K562 (cell line): Measurements from ENCODE around the gene VWA1. TPM values are rescaled to one million over a fixed set of nuclear protein-coding genes. Genes with fewer than 3 reads are reported as not detected.

Experiments
- BRD4 ChIP-seq: fragments of 200-600 bp; sonication (generic); IDR thresholded peaks from 2 replicates; pipeline ENCODE4 v1.6.1; 2017; ENCODE audit warnings: inconsistent platforms
- CBFB ChIP-seq: sonication (generic); formaldehyde crosslinking; IDR thresholded peaks from 2 replicates; pipeline ENCODE4 v1.4.0; 2020; ENCODE audit warnings: mild to moderate bottlenecking, missing genetic modification reagents
- HCFC1 ChIP-seq: IDR thresholded peaks from 2 replicates; pipeline ENCODE4 v1.6.1; 2012; ENCODE audit warnings: low read depth, low read length, improper control_type of control experiment
- JUND ChIP-seq, 2 experiments: IDR thresholded peaks; 2 replicates in 1 of 2; 3 replicates in 1 of 2; pipeline ENCODE4 v1.6.1; 2011; ENCODE audit warnings: borderline replicate concordance in 2 of 2, low read depth in 2 of 2, low read length in 2 of 2, improper control_type of control experiment in 1 of 2, missing biosample characterization in 1 of 2, missing genetic modification characterization in 1 of 2, missing genetic modification reagents in 1 of 2
- KAT7 ChIP-seq: sonication (generic); formaldehyde crosslinking; IDR thresholded peaks from 2 replicates; pipeline ENCODE4 v1.8.0; 2022; ENCODE audit warnings: missing genetic modification reagents, mild to moderate bottlenecking, borderline replicate concordance
- NCOR1 ChIP-seq: fragments of 450-650 bp; IDR thresholded peaks from 2 replicates; pipeline ENCODE4 v1.6.1; 2016; ENCODE audit warnings: mild to moderate bottlenecking, moderate library complexity
- NFRKB ChIP-seq: fragments of 450-650 bp; IDR thresholded peaks from 2 replicates; pipeline ENCODE4 v1.6.1; 2016; ENCODE audit warnings: low read depth
- POLR2AphosphoS5 ChIP-seq: IDR thresholded peaks from 2 replicates; pipeline ENCODE4 v1.6.1; 2011; ENCODE audit warnings: mild to moderate bottlenecking, low read depth, low read length, moderate library complexity; ENCODE audit not compliant: control insufficient read depth, insufficient read depth
- RCOR1 ChIP-seq, 2 experiments: IDR thresholded peaks; 2 replicates each; pipeline ENCODE4 v1.6.1; 2012; ENCODE audit warnings: low read depth in 2 of 2, low read length in 2 of 2, borderline replicate concordance in 1 of 2, improper control_type of control experiment in 1 of 2
- SRF ChIP-seq, 2 experiments: fragments of 250-450, 450-650 bp in 1 of 2; sonication (Bioruptor Pico) in 1 of 2; sonication (generic) in 1 of 2; formaldehyde crosslinking; IDR thresholded peaks; 2 replicates each; pipeline versions ENCODE4 v1.5.0 to v1.5.1; 2020 to 2022; ENCODE audit warnings: mild to moderate bottlenecking in 1 of 2, missing genetic modification reagents in 1 of 2
- SUPT5H ChIP-seq: fragments of 450-650 bp; IDR thresholded peaks from 2 replicates; pipeline ENCODE4 v1.6.1; 2016
- TEAD2 ChIP-seq: fragments of 450-650 bp; IDR thresholded peaks from 2 replicates; pipeline ENCODE4 v1.6.1; 2016; ENCODE audit warnings: missing genetic modification characterization, control low read depth, missing compliant biosample characterization
- ZKSCAN8 ChIP-seq: fragments of 200-800 bp; sonication (Bioruptor generic); IDR thresholded peaks from 2 replicates; pipeline ENCODE4 v1.6.1; 2016; ENCODE audit warnings: missing genetic modification characterization, missing compliant biosample characterization
- ZNF561 ChIP-seq: fragments of 450-650 bp; formaldehyde crosslinking; conservative IDR thresholded peaks from 2 replicates; pipeline ENCODE4 v1.4.0; 2020; ENCODE audit warnings: mild to moderate bottlenecking, moderate library complexity
- polyA plus RNA-seq, 8 experiments: library from polyadenylated mRNA; depleted of rRNA in 4 of 8; stranded (reverse) in 5 of 8; unstranded in 3 of 8; fragments of >200 nt; fragmentation: Nextera tagmentation in 2 of 8; fragmentation: Illumina TruSeq in 1 of 8; extraction: Ambion mirVana in 2 of 8; extraction: Trizol in 1 of 8; gene quantifications; 2 replicates each; pipeline versions ENCODE4 v1.2.1 to v1.2.3, GENCODE V29; 2011 to 2014; ENCODE audit warnings: inconsistent platforms in 1 of 8, missing spikeins in 1 of 8
- total RNA-seq, 7 experiments: library from RNA; depleted of rRNA in 6 of 7; stranded (reverse); fragments of >200 nt in 6 of 7; fragmentation: Illumina TruSeq in 2 of 7; extraction: Trizol in 2 of 7; gene quantifications; 2 replicates each; pipeline versions ENCODE4 v1.2.1 to v1.2.3, GENCODE V29; 2011 to 2021; ENCODE audit warnings: low replicate concordance in 1 of 7
- TF ChIP-seq, protein P1 (sequence below): sonication (generic); formaldehyde crosslinking; IDR thresholded peaks from 2 replicates; pipeline ENCODE4 v1.9.0; 2022; ENCODE audit warnings: mild to moderate bottlenecking, missing genetic modification reagents
- TF ChIP-seq, protein P2 (sequence below): sonication (generic); formaldehyde crosslinking; IDR thresholded peaks from 2 replicates; pipeline ENCODE4 v1.8.1; 2023; ENCODE audit warnings: mild to moderate bottlenecking, missing genetic modification reagents
- TF ChIP-seq, protein P3 (sequence below), 2 experiments: fragments of 450-650 bp in 1 of 2; IDR thresholded peaks; 2 replicates each; pipeline ENCODE4 v1.6.1; 2011 to 2017; ENCODE audit warnings: low read depth in 2 of 2, antibody characterized with exemption in 1 of 2, borderline replicate concordance in 1 of 2, low read length in 1 of 2, mild to moderate bottlenecking in 1 of 2, mixed read lengths in 1 of 2; ENCODE audit not compliant: control insufficient read depth in 1 of 2
- TF ChIP-seq, protein P4 (sequence below): sonication (generic); formaldehyde crosslinking; IDR thresholded peaks from 2 replicates; pipeline ENCODE4 v1.8.0; 2022; ENCODE audit warnings: missing genetic modification reagents, mild to moderate bottlenecking, moderate library complexity, borderline replicate concordance

VWA1 gene
- total and polyA plus RNA-seq, 9 of the 15 experiments (the other 6 are each of a cell fraction or from before 2014, with no cell fraction given), result 0.01 to 6.4 (median 0.85) TPM

- TF ChIP-seq, protein P1, sequence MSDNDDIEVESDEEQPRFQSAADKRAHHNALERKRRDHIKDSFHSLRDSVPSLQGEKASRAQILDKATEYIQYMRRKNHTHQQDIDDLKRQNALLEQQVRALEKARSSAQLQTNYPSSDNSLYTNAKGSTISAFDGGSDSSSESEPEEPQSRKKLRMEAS, result peak; percentile 68
- TF ChIP-seq BRD4 (peak; percentile 42; the same call in 1 of the 2 replicates), SUPT5H (peak; percentile 53; the same call in 1 of the 2 replicates), RCOR1 (IDR thresholded peaks at IDR 0.05; ENCODE audit: borderline replicate concordance in 1 of 2, low read depth in 2 of 2, low read length in 2 of 2) (peak in 1 of 2 experiments; percentile 20; a peak in 1 of 4 replicates), HCFC1 (peak; percentile 18; the same call in 1 of the 2 replicates), JUND (IDR thresholded peaks at IDR 0.05; ENCODE audit: borderline replicate concordance, low read depth, low read length) (0 out of 2 replicates have a peak, but pooled peaks have one; percentile 26), JUND (tag; IDR thresholded peaks at IDR 0.05; ENCODE audit: borderline replicate concordance, low read depth, low read length) (no peak), NCOR1 (peak; percentile 19; the same call in 1 of the 2 replicates), ZKSCAN8 (CRISPR knock-in tag) (0 out of 2 replicates have a peak, but pooled peaks have one; percentile 44), POLR2AphosphoS5 (peak; percentile 67; the same call in 1 of the 2 replicates), KAT7 (CRISPR knock-in tag) (peak; percentile 10; the same call in 1 of the 2 replicates), ZNF561 (CRISPR knock-in tag) (no peak), NFRKB (0 out of 2 replicates have a peak, but pooled peaks have one; percentile 48), TEAD2 (tag) (no peak), SRF (CRISPR knock-in tag; IDR thresholded peaks at IDR 0.05) (peak in 1 of 2 experiments; percentile 76; a peak in 2 of 4 replicates), CBFB (CRISPR knock-in tag) (no peak)
- TF ChIP-seq, protein P2, sequence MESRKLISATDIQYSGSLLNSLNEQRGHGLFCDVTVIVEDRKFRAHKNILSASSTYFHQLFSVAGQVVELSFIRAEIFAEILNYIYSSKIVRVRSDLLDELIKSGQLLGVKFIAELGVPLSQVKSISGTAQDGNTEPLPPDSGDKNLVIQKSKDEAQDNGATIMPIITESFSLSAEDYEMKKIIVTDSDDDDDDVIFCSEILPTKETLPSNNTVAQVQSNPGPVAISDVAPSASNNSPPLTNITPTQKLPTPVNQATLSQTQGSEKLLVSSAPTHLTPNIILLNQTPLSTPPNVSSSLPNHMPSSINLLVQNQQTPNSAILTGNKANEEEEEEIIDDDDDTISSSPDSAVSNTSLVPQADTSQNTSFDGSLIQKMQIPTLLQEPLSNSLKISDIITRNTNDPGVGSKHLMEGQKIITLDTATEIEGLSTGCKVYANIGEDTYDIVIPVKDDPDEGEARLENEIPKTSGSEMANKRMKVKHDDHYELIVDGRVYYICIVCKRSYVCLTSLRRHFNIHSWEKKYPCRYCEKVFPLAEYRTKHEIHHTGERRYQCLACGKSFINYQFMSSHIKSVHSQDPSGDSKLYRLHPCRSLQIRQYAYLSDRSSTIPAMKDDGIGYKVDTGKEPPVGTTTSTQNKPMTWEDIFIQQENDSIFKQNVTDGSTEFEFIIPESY, result peak; percentile 98
- TF ChIP-seq, protein P3, sequence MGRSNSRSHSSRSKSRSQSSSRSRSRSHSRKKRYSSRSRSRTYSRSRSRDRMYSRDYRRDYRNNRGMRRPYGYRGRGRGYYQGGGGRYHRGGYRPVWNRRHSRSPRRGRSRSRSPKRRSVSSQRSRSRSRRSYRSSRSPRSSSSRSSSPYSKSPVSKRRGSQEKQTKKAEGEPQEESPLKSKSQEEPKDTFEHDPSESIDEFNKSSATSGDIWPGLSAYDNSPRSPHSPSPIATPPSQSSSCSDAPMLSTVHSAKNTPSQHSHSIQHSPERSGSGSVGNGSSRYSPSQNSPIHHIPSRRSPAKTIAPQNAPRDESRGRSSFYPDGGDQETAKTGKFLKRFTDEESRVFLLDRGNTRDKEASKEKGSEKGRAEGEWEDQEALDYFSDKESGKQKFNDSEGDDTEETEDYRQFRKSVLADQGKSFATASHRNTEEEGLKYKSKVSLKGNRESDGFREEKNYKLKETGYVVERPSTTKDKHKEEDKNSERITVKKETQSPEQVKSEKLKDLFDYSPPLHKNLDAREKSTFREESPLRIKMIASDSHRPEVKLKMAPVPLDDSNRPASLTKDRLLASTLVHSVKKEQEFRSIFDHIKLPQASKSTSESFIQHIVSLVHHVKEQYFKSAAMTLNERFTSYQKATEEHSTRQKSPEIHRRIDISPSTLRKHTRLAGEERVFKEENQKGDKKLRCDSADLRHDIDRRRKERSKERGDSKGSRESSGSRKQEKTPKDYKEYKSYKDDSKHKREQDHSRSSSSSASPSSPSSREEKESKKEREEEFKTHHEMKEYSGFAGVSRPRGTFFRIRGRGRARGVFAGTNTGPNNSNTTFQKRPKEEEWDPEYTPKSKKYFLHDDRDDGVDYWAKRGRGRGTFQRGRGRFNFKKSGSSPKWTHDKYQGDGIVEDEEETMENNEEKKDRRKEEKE (IDR thresholded peaks at IDR 0.05; ENCODE audit: borderline replicate concordance in 1 of 2, control insufficient read depth in 1 of 2, low read depth in 2 of 2, low read length in 1 of 2), result no peak
- TF ChIP-seq, protein P4, sequence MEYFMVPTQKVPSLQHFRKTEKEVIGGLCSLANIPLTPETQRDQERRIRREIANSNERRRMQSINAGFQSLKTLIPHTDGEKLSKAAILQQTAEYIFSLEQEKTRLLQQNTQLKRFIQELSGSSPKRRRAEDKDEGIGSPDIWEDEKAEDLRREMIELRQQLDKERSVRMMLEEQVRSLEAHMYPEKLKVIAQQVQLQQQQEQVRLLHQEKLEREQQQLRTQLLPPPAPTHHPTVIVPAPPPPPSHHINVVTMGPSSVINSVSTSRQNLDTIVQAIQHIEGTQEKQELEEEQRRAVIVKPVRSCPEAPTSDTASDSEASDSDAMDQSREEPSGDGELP, result peak; percentile 93
Measured at GRCh38 chr1:1397839-1398523, 37.5 kb upstream of the VWA1 start (continued).
